HepG2 (cell line): ENCODE measurements around the gene SAA4.

ENCODE experiments used
- CTCF ChIP-seq: sonication (generic); formaldehyde crosslinking; IDR thresholded peaks from 2 replicates; pipeline ENCODE4 v1.5.0; 2020; ENCODE audit warnings: mild to moderate bottlenecking, missing genetic modification reagents, moderate library complexity
- POLR2A ChIP-seq, 2 experiments: IDR thresholded peaks; 2 replicates each; pipeline ENCODE4 v1.6.1; 2011; ENCODE audit warnings: low read depth in 2 of 2, low read length in 2 of 2, mild to moderate bottlenecking in 1 of 2, moderate library complexity in 1 of 2; ENCODE audit not compliant: insufficient read depth in 1 of 2
- ZNF775 ChIP-seq: sonication (generic); formaldehyde crosslinking; IDR thresholded peaks from 2 replicates; pipeline ENCODE4 v1.4.0; 2020; ENCODE audit warnings: missing genetic modification reagents, mild to moderate bottlenecking, moderate library complexity, borderline replicate concordance

- no peak for TF ChIP-seq POLR2A (IDR thresholded peaks at IDR 0.05; ENCODE audit: insufficient read depth in 1 of 2, low read depth in 2 of 2, low read length in 2 of 2)
- TF ChIP-seq CTCF: no peak
- TF ChIP-seq ZNF775 (CRISPR knock-in tag): no peak
Measured at GRCh38 chr11:18277565-18278271, 41.1 kb upstream of the SAA4 start.
